Inflammatory macrophage (primary cell): Measurements from ENCODE around the gene CHIA.
"Not testable (repeated sequence)": the region's sequence is repeated elsewhere in the genome, so short reads cannot be mapped to it uniquely, and the experiment has no call there.

Experiments used
- DNase-seq, 2 donors: peaks; one replicate each; pipeline ENCODE4 v3.0.0-alpha.2; 2020 to 2022

Gene CHIA

GRCh38 chr1:111286912-111287311 lies 3.7 kb upstream of the CHIA start:
- DNase-seq = no peak

GRCh38 chr1:111289371-111289770 lies 1.3 kb upstream of the CHIA start:
- no peak for DNase-seq

GRCh38 chr1:111290104-111290503 lies 547 bp upstream of the CHIA start:
- DNase-seq = no peak

GRCh38 chr1:111294390-111294789 lies 3.7 kb downstream of the CHIA start:
- DNase-seq = no peak

GRCh38 chr1:111302374-111302773 lies 11.7 kb downstream of the CHIA start:
- DNase-seq = no peak

- no peak for DNase-seq
Observed at GRCh38 chr1:111309690-111310089, 19.0 kb downstream of the CHIA start.

GRCh38 chr1:111318523-111318922 lies 27.9 kb downstream of the CHIA start:
- DNase-seq = no peak

- DNase-seq = no peak
Observed at GRCh38 chr1:111320066-111320879, 29.6 kb downstream of the CHIA start.

GRCh38 chr1:111323231-111323630 lies 32.6 kb downstream of the CHIA start:
- DNase-seq = no peak

GRCh38 chr1:111332190-111332589 lies 41.5 kb downstream of the CHIA start:
- DNase-seq = no peak

- DNase-seq = peak; percentile 63 to 71
Observed at GRCh38 chr1:111334169-111334568, 43.5 kb downstream of the CHIA start.

GRCh38 chr1:111335214-111335877 lies 44.7 kb downstream of the CHIA start:
- peak in 1 of 2 donors; percentile 4 for DNase-seq

GRCh38 chr1:111338849-111339248 lies 48.2 kb downstream of the CHIA start:
- not testable (repeated sequence) for DNase-seq

GRCh38 chr1:111346089-111346885 lies 55.6 kb downstream of the CHIA start:
- peak; percentile 77 to 83 for DNase-seq

GRCh38 chr1:111347026-111347425 lies 56.4 kb downstream of the CHIA start:
- no peak for DNase-seq

- DNase-seq = no peak
Observed at GRCh38 chr1:111351700-111352099, 61.0 kb downstream of the CHIA start.

GRCh38 chr1:111354584-111354983 lies 63.9 kb downstream of the CHIA start:
- DNase-seq = no peak

- DNase-seq = no peak
Observed at GRCh38 chr1:111358964-111359363, 68.3 kb downstream of the CHIA start.

GRCh38 chr1:111359376-111359775 lies 68.7 kb downstream of the CHIA start:
- DNase-seq = no peak

- DNase-seq = not testable (repeated sequence)
Observed at GRCh38 chr1:111360257-111360656, 69.6 kb downstream of the CHIA start.

- DNase-seq = no peak
Observed at GRCh38 chr1:111361761-111362160, 71.1 kb downstream of the CHIA start.

GRCh38 chr1:111364690-111365089 lies 74.0 kb downstream of the CHIA start:
- no peak for DNase-seq

- no peak for DNase-seq
Observed at GRCh38 chr1:111366256-111366655, 75.6 kb downstream of the CHIA start.
